NCI-H146 (cell line): ENCODE measurements around the gene TP73.
"Not testable (repeated sequence)": the region's sequence is repeated elsewhere in the genome, so short reads cannot be mapped to it uniquely, and the experiment has no call there.

Experiments
- DNase-seq: peaks from one replicate; lab custom pipeline; 2025; lab: John Stamatoyannopoulos, UW

TP73 gene

DNA sequence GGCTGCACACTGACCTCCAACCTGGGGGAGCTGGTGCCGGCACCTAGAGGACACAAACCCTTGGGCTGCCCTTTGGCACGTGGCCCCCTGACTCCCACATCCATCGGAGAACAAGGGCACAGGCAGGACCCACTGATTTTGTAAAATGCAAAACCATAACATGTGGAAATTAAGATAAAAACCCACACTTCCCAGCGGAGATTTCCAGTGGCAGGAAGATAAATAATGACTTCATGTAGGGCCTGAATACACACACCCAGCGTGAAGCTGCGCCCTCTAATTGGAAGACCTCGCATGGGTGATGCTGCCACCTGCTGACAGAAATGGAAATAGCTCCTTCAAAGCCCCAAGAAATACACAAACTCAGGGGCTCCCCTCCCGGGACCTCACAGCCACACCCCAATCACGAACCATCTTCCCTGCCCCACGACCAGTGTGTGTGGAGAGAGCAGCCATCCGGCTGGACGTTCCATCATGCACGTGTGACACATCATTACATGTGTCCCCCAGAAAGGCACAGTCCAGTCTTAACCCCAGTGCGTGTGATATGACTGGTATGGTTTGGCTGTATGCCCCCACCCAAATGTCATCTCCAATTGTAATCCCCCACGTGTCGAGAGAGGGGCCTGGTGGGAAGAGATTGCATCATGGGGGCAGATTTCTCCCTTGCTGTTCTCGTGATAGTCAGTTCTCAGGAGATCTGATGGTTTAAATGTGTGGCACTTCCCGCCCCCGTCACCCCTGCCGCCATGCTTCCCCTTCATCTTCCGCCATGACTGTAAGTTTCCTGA lies 33.2 kb upstream of the TP73 start:
- DNase-seq, result peak; percentile 70

DNA sequence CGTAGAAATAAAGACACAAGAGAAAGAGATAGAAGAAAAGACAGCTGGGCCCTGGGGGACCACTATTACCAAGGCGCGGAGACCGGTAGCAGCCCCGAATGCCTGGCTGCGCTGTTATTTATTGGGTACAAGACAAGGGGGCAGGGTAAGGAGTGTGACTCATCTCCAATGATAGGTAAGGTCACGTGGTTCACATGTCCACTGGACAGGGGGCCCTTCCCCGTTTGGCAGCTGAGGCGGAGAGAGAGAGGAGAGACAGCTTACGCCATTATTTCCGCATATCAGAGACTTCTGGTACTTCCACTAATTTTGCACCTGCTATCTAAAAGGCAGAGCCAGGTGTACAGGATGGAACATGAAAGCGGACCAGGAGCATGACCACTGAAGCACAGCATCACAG lies 31.6 kb upstream of the TP73 start:
- peak; percentile 25 for DNase-seq

DNA sequence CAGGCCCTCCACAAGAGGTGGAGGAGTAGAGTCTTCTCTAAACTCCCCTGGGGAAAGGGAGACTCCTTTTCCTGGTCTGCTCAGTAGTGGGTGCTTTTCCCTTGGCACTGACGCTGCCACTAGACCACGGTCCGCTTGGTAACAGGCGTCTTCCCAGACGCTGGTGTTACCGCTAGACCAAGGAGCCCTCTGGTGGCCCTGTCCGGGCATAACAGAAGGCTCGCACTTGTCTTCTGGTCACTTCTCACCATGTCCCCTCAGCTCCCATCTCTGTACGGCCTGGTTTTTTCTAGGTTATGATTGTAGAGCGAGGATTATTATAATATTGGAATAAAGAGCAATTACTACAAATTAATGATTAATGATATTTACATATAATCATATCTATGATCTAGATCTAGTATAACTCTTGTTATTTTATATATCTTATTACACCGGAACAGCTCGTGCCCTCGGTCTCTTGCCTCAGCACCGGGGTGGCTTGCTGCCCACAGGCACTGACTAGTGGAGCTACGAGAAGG lies 31.1 kb upstream of the TP73 start:
- peak; percentile 19 for DNase-seq

DNA sequence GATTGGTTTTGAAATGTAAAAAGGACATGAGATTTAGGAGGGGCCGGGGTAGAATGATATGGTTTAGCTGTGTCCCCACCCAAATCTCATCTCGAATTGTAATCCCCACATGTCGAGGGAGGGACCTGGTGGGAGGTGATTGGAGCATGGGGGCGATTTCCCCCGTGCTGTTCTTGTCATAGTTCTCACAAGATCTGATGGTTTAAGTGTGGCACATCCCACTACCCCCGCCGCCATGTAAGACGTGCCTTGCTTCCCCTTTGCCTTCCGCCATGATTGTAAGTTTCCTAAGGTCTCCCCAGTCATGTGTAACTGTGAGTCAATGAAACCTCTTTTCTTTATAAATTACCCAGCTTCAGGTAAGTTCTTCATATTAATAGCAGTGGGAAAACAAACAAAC lies 30.2 kb upstream of the TP73 start:
- not testable (repeated sequence) for DNase-seq

DNA sequence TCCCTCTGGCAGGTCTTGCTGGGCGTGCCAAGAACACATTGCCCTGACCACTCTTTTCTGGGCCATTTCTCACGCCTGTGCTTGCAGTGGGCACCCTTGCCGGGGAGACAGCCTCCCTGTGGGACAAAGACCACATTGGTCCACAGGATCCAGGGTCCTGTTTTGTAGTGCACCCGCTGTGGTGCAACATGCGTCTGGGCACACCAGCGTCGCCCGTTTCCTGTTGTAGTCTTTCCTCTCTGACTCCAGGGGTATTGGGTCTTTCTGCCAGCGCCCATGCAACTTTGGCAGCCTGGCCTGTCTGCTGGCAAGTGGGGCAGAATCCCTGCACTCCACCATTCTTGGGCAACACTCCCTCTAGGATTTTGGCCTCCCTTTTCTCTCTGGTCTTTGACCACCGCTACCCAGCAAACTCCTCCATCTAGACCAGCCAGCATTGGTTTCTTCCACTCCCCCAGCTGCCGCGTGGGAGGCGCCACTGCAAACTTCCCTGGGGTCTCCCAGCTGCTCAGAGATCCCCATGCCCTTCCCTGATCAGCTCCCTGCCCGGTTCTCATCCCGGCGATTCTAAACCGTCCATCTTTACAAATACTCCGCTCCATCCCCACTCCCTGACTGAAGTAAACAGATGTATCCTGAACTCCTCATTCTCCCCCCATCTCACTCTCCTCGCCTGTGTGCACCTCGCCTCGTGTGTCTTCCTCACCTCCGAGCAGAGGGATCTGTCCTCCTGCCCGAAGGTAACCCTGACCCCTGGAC lies 28.7 kb upstream of the TP73 start:
- no peak for DNase-seq

DNA sequence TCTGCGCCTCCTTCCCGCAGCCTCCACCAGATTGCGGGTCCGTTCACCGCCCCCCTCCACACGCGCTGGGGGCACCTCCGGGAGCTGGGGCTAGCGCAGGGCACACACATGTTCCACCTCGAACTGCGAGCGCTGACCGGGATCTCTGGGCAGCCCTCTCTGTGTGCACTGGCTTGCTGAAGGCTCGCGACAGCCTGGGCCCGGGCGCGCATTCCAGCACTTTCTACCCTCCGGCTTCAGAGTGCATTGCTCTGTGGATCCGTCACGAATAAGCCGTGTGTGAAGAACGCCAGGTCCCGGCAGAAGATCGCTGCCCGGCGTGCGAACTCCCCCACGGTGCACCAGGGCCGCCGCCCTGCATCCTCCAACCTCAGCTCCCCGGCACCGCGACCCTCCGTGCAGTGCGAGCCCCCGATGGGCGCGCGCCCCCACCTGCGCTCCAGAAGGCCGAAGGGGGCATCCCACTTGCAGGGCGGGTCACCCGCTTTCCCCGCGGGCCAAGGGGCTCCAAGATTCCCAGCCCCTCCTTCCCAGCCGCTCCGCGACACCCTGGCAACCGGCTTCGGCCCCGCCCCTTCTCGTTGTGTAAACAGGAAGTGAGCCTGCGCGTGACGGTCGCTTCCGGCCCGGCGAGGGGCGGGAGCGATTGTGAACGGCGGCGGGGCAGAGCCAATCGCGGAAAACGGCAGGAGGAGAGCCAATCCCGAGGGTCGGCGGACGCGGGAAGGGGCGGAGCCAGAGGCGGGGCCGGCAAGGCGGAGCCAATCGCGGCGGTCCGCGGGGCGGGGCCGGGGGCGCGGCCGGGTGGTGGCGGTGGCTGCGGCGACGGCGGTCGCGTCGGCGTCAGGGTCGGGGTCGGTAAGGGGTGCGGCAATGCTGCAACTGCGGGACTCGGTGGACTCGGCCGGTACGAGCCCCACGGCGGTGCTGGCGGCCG lies 27.8 kb upstream of the TP73 start, which contains the start of gene TPRG1L:
TPRG1L (plus strand) TSS at position 816 of the 937 bp plus-strand sequence; CDS start at position 874, 58 bp downstream.
- DNase-seq, result peak; percentile 95

DNA sequence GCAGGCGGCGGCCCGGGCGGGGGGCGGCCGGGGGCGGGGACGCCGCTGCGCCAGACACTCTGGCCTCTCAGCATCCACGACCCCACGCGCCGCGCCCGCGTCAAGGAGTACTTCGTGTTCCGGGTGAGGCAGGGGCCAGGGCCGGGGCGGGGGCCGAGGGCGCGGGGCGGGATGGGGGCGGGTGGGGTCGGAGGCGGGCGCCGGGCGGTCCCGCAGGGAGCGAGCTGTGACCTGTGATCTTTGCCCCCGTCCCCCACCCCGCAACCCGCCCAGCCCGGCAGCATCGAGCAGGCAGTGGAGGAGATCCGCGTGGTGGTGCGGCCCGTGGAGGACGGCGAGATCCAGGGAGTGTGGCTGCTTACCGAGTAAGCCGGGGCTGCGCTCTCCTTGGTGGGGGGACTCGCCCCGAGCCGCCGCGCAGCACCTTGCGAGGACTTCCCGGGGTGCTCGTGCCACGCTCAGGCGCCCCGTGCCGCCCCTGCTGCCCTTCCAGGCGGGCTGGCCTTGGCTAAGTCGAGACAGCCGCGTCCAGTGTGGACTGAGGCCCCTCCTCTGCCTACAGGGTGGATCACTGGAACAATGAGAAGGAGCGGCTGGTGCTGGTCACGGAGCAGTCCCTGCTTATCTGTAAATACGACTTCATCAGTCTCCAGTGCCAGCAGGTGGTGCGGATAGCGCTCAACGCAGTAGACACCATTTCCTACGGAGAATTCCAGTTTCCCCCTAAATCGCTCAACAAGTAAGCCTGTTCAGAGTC lies 27.0 kb upstream of the TP73 start:
- DNase-seq, result peak; percentile 69

DNA sequence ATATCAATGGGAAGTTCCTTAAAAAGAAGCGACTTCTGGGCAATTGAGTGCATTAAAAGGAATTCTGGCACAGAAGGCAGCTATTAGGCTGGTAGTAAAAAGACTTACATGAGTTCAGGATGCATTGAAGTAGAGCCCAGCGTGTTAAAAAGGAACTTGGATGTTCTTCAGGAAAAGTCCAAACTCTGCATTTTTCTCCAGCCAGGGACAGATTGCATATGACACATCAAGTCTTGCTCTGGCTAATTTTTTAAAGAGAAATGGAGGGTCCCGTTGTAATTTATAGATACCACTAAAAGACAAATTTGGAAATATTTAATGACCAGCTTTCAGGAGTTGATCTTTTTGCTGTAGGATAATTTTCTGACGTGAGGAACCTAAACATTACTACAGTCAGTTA lies 26.3 kb upstream of the TP73 start:
- DNase-seq, result no peak

DNA sequence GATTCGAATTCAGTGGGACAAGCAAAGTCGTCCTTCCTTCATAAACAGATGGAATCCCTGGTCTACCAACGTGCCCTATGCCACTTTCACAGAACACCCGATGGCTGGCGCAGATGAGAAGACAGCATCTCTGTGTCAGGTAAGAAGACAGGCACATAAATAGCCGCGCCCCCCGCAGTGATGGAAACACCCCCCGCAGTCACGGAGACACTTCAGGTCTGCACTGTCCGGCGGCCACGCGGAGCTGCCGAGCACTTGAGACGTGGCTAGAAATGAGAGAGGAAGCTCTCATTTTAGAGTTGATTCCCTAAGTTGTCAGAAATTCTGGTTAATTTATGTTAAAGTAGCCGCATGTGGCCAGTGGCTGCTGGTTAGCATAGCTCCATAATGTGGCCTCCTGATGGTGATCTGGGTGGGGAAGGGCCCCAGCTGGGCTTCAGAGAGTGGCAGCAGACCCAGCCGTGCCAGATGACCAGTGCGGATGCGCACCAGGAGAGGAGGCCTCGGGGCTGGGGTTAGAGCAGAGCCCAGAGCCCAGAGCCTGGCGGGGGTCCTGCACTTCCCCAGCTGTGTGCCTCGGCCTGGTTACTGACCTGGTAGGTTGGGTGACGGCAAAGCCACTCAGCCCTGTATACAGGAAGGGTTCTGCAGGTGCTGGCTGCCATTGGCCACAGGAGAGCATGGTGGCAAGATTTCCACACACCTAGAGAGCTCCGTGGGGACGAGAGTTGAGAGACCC lies 24.6 kb upstream of the TP73 start:
- DNase-seq, result no peak

DNA sequence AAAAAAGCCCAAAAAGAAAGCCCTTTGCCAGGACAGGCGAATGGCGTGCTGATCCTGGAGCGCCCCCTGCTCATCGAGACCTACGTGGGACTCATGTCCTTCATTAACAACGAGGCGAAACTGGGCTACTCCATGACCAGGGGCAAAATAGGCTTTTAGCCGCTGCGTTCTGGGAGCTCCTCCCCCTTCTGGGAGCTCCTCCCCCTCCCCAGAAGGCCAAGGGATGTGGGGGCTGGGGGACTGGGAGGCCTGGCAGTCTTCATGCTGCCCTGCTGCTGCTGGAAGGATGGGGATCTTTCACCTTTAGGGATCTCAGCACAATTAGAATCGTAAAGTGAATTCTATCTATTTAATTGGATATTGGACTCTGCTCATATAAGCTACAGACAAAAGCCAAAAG lies 23.9 kb upstream of the TP73 start:
- no peak for DNase-seq

DNA sequence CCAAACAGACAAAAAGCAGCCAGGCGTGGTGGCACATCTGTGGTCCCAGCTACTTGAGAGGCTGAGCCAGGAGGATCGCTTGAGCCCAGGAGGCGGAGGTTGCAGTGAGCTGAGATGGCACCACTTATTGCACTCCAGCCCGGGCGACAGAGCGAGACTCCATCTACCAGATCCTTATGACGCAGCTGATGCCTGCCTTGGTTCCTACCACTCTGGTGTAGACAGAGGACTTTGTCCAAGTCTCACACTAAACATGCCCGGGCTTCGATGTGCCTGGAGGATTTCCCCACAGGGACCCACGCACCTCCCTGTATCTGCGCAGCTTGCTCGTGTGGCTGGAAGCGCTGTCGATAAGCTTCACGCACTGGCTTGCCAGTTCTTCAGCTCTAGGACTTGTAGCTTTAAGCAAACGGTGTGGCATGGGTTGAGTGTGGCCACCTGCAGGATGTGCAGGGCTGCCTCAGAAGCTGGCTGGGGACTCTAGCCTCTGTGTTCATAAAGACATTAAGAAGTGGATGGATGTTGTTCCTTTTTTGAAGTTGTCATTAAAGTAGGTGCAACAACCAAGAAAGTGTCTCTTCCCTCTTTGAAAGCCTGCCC lies 22.7 kb upstream of the TP73 start:
- DNase-seq, result no peak

DNA sequence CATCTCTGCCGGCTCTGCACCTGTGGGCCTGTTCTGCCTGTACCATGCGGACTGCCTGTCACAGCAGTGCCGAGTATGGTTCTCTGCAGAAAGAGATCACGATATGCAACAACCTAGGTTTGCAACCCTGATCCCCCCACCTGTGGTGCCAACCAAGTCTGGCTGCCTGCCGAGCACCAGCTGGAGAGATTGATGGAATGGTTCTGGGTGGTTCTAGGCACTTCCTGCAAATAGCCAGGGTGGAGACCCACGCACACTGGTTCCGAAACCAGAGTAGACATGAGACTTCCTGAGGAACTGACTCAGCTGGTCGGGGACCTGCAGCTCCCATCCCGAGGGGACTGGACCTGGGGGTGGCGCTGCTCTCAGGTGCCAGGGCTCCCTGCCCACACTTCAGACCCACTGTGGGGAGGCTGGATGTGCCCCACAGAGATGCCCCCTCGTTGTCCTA lies 22.1 kb upstream of the TP73 start:
- DNase-seq, result no peak

DNA sequence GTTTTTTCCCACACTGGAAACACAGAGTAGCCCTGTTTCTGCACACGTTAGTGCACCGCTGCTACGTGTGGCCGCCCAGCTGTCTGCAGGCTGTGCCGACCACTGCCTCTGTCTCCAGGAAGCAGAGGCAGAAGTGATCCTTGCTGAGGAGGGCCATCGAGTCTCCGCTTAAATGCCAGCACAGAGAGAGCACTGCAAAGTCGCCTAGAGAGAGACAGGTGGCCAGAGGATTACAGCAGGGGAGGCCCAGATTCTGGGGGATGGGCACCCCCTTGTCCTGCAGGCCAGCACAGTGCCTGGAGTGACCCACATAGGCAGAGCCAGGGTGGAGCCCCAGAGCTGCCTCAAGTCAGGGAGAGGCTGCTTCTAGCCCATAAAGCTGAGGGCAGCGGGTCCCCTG lies 21.4 kb upstream of the TP73 start:
- DNase-seq, result no peak

DNA sequence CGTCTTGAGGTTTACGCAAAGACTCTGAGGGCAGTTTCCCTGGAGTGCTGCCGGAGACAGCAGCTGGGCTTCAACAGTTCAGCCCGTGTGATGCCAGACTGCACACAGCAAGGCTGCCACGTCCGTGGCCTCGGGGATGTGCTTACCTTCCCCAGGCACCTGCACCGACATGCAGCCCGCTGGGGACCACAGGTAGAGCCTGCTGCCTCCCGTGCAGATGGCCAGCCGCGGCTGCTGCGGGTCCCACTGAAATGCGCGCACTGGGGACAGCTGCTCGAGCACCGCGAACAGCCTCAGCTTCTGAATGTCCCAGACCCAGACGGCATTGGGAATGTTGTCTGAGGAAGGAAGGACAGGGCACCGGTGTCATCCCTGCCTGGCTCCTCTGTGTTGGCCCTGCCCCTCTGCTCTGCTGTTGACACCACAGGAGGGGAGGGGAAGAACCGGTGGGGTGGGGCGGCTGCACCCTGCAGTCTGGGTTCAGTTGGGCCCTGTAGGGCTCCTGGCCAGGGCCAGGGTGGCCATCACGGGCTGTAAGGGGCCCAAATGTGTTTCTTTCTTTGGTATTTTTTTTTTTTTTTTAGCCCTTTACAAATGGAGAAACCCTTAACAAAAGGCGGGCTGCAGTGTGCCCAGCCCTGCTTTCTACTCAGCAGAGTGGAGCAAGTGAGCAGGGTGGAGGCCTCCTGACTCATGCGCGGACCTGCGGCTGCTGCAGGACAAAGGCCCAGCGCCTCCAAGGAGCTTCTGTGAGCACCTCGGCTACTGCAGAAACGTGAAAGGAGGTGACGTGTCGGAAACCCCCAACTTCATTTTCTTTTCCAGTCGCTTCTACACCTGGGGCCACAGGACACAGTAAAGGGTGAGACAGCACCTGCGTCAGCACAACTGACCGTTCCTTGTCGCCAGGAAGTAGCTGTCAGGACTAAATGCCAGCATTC lies 20.7 kb upstream of the TP73 start:
- DNase-seq, result no peak

DNA sequence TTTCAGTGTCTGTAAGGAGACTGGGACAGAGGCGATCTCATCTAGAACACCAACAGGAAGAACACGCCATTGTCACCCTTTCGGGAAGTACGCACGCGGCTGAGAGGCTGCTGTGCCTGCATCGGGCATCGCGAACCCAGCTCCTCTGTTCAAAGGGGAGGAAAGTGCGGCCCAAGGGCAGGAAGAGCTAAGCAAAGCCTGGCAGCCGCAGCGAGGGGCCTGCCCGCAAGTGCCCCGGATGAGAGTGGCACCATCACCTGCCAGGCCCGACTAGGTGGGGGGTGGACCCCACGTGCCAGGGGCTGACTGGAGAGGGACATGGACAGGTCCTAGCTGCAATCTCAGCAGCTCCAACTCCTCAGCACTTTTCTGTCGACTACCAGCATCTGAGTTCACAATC lies 20.0 kb upstream of the TP73 start:
- DNase-seq, result no peak

DNA sequence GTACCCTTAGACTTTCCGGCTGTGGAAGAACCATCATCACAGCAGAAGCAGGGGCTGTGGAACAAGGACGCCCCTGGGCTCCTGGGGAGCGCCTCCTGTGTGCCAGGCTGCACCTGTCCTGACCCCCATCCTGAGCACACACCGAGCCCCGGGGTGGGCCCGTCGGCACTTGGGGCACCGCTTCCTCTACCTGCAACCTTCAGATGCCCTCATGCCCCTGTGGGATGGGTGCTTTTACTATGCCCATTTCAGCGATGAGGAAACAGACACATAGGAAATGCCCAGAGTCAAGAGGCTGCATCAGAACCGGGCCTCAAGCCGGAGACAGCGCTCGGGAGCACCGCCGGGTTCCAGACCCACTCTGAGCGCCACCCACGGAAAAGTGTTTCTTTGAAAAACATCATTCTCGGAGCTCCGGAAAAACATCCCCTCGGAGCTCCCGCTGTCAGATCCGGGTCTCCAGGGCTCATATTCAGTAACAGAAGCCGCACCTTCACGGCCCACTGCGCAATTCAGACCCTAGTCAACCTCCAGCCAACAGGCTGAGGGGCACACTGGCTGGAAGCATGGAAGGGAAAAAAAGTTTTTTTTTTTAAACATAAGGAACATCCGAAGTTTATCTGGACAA lies 19.5 kb upstream of the TP73 start:
- no peak for DNase-seq

DNA sequence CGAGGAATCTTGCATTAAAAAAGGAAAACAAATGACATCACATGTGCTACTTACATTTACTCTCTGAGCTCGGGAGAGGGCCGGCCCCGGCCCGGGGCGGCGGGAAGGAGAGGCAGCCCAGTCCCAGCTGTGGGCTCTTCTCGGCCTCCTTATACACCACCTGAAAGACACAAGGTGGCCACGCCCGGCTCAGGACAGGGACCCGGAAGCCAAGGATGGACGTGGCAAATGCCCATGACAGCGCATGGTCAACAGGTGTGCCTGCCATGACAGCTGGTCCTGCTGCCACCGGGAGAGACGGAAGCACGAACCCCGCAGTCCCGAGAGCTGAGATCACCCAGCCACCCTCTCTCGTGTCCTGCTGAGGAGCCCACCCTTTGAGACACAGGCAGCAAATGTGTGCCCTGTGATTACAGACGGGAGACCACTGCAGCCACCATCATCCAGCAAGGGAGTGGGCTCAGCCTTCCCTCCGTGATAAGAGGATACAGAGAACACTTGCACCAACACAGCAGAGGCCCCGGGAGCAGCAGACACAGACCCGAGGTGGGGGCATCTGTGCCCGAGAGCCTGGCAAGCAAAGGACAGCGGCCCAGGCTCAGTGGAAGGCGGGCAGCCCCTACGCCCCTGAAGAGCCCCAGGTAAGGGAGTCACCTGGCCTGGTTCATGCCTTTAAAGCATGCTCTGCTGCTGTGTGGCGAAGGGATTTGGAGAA lies 18.8 kb upstream of the TP73 start:
- no peak for DNase-seq
